Loucy (cell line): ENCODE results near the gene ARID2.

ENCODE experiments used
- EZH2phosphoT487 ChIP-seq: fragments of 200-600 bp; IDR thresholded peaks from 2 replicates; pipeline ENCODE4 v1.6.1; 2018; ENCODE audit warnings: antibody characterized with exemption, mild to moderate bottlenecking, moderate library complexity, borderline replicate concordance
- TF ChIP-seq, protein P1 (sequence below): fragments of 200-600 bp; sonication (generic); conservative IDR thresholded peaks from 2 replicates; pipeline ENCODE4 v1.5.1; 2014; ENCODE audit warnings: mild to moderate bottlenecking, antibody characterized with exemption, low read length

DNA sequence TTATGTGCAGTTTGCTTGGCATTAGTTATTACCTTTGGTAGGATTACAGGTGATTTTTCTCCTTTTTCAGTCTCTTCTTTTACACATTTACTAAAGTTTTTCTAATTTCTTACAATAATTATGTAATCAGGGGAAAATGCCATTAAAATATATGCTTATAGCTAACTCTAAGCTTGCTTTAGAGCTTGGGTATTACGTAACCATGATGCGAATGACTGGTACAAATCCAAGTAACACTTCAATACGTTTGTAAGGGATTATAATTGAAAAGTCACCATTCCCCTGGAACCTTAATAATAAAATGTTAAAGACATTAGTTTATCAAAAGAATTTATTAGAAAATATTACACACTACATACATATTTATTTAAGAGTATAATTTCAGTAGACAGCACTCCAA lies 189.3 kb downstream of the ARID2 start:
- TF ChIP-seq, protein P1, sequence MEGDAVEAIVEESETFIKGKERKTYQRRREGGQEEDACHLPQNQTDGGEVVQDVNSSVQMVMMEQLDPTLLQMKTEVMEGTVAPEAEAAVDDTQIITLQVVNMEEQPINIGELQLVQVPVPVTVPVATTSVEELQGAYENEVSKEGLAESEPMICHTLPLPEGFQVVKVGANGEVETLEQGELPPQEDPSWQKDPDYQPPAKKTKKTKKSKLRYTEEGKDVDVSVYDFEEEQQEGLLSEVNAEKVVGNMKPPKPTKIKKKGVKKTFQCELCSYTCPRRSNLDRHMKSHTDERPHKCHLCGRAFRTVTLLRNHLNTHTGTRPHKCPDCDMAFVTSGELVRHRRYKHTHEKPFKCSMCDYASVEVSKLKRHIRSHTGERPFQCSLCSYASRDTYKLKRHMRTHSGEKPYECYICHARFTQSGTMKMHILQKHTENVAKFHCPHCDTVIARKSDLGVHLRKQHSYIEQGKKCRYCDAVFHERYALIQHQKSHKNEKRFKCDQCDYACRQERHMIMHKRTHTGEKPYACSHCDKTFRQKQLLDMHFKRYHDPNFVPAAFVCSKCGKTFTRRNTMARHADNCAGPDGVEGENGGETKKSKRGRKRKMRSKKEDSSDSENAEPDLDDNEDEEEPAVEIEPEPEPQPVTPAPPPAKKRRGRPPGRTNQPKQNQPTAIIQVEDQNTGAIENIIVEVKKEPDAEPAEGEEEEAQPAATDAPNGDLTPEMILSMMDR, result no peak
- TF ChIP-seq EZH2phosphoT487, result no peak
